ENCODE data around the gene TLE4. TPM values are rescaled to one million over a fixed set of nuclear protein-coding genes. Genes with fewer than 3 reads are reported as not detected.
"Not testable (repeated sequence)": the region's sequence is repeated elsewhere in the genome, so short reads cannot be mapped to it uniquely, and the experiment has no call there.

Gene TLE4
- polyA plus RNA-seq, 3 donors = 21.0 to 107 (median 21.7) TPM

- no peak overlapping the region for H3K4me2 ChIP-seq (replicated peaks; ENCODE audit: extremely low read depth, low read length, poor library complexity, severe bottlenecking)
- H3K27me3 ChIP-seq (ENCODE audit: control insufficient read depth in 2 of 2, insufficient read depth in 2 of 2, low read length in 2 of 2) = no peaks in the 10 kb centered on the region
- H3K9ac ChIP-seq (ENCODE audit: insufficient read depth, low read length, poor library complexity, severe bottlenecking) = no peak overlapping the region
- Mint-ChIP-seq H3K27ac (no peak overlapping the region), H3K4me3 (no peak overlapping the region), H3K4me1 (no peaks in the 10 kb centered on the region), H3K36me3 (no peaks in the 10 kb centered on the region), H3K27me3 (ENCODE audit: low read depth in 3 of 3) (peaks cover 0 to 2% (median 0%) of the 10 kb centered on the region in 3 donors), H3K9me3 (peaks cover 0 to 14% (median 8%) of the 10 kb centered on the region in 7 donors)
- no peak overlapping the region for H2AFZ ChIP-seq (ENCODE audit: insufficient read depth, low read depth, low read length, poor library complexity, severe bottlenecking)
- H3K27ac ChIP-seq (ENCODE audit: low read depth in 1 of 2, low read length in 2 of 2) = no peak overlapping the region
- 90% methylated on average over 3 of the region's 3 CpGs for WGBS (ENCODE audit: insufficient coverage)
- H3K79me2 ChIP-seq (ENCODE audit: insufficient read depth, low read length) = no peaks in the 10 kb centered on the region
- H3K4me1 ChIP-seq (ENCODE audit: control insufficient read depth in 1 of 2, insufficient read depth in 2 of 2, low read length in 2 of 2) = no peaks in the 10 kb centered on the region
- H3K36me3 ChIP-seq (replicated peaks in 1 of 2; ENCODE audit: control insufficient read depth in 1 of 2, insufficient read depth in 2 of 2, low read length in 2 of 2) = no peaks in the 10 kb centered on the region
- no peak for DNase-seq
- no peaks in the 10 kb centered on the region for H4K20me1 ChIP-seq (ENCODE audit: insufficient read depth, low read length)
- H3K4me3 ChIP-seq (replicated peaks in 1 of 3; ENCODE audit: low read depth in 2 of 3, low read length in 3 of 3) = no peak overlapping the region
- TF ChIP-seq CTCF (IDR thresholded peaks at IDR 0.05) = no peak
- no peaks in the 10 kb centered on the region for H3K9me3 ChIP-seq (replicated peaks in 1 of 2; ENCODE audit: control insufficient read depth in 1 of 2, insufficient read depth in 1 of 2, low read length in 2 of 2)
- intact Hi-C loops (cut with micrococcal nuclease) = no loop called here
Measured at GRCh38 chr9:79542735-79543620, 28.8 kb upstream of the TLE4 start.

DNA sequence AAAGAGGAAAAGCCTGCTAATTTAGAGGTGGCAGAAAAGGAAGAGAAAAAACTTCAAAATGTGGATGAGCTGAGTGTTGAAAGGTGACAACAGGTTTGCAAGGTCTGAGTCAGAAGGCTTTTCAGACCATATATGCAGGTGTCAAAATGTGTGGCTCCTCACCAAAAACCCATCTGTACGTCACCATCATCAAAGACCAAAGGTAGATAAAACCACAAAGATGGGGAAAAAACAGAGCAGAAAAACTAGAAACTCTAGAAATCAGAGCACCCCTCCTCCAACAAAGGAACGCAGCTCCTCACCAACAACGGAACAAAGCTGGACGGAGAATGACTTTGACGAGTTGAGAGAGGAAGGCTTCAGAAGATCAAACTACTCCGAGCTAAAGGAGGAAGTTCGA is 27.4 kb upstream of the TLE4 start:
- H3K27ac Mint-ChIP-seq; H3K27me3 Mint-ChIP-seq (ENCODE audit: low read depth in 3 of 3); DNase-seq; H3K9ac ChIP-seq (ENCODE audit: insufficient read depth, low read length, poor library complexity, severe bottlenecking); H3K4me2 ChIP-seq (replicated peaks; ENCODE audit: extremely low read depth, low read length, poor library complexity, severe bottlenecking); H3K4me1 ChIP-seq (ENCODE audit: control insufficient read depth in 1 of 2, insufficient read depth in 2 of 2, low read length in 2 of 2); H3K27ac ChIP-seq (ENCODE audit: low read depth in 1 of 2, low read length in 2 of 2); H3K4me1 Mint-ChIP-seq; H3K27me3 ChIP-seq (ENCODE audit: control insufficient read depth in 2 of 2, insufficient read depth in 2 of 2, low read length in 2 of 2); H3K9me3 ChIP-seq (replicated peaks in 1 of 2; ENCODE audit: control insufficient read depth in 1 of 2, insufficient read depth in 1 of 2, low read length in 2 of 2); H3K4me3 Mint-ChIP-seq; H2AFZ ChIP-seq (ENCODE audit: insufficient read depth, low read depth, low read length, poor library complexity, severe bottlenecking); H3K36me3 ChIP-seq (replicated peaks in 1 of 2; ENCODE audit: control insufficient read depth in 1 of 2, insufficient read depth in 2 of 2, low read length in 2 of 2); H3K79me2 ChIP-seq (ENCODE audit: insufficient read depth, low read length); H3K36me3 Mint-ChIP-seq; intact Hi-C loops (cut with micrococcal nuclease); H4K20me1 ChIP-seq (ENCODE audit: insufficient read depth, low read length); H3K4me3 ChIP-seq (replicated peaks in 1 of 3; ENCODE audit: low read depth in 2 of 3, low read length in 3 of 3): not testable (repeated sequence)
- WGBS (ENCODE audit: insufficient coverage) = no CpG with 5 or more reads among the region's 7 CpGs
- H3K9me3 Mint-ChIP-seq = peaks cover 0 to 14% (median 7%) of the 10 kb centered on the region in 7 donors

Data from CD14-positive monocyte (primary cell).